IMR-90 (cell line): ENCODE measurements around the gene DNMT3A. TPM values are rescaled to one million over a fixed set of nuclear protein-coding genes. Genes with fewer than 3 reads are reported as not detected.

Experiments
- ATAC-seq: fragments of 200-7000 bp; cut with Tn5 transposase; 2 replicates; pipeline ENCODE4 v1.9.1; 2020; ENCODE audit warnings: low read depth, mild to moderate bottlenecking, moderate library complexity
- BruUV-seq: library from RNA; stranded (reverse); fragments of 400-500 nt; replicated peaks from 2 replicates; lab custom pipeline; 2021; lab: Mats Ljungman, UMichigan
- CTCF ChIA-PET: fragments of 300-600 bp; formaldehyde crosslinking; extraction: SDS; loops from one replicate; lab custom pipeline; 2021; ENCODE audit warnings: antibody characterized with exemption; lab: Yijun Ruan, JAX
- POLR2A ChIA-PET: fragments of 300-600 bp; sonication (Branson Sonifier 250); formaldehyde crosslinking; loops from one replicate; lab custom pipeline; 2022; ENCODE audit warnings: antibody characterized with exemption; ENCODE audit not compliant: unreplicated experiment; lab: Charles Lee
- DNase-seq: peaks from one replicate; pipeline ENCODE4 v3.0.0; 2013
- H2AFZ ChIP-seq: replicated peaks from 2 replicates; pipeline ENCODE3; 2013; ENCODE audit warnings: low read length, mild to moderate bottlenecking; ENCODE audit not compliant: poor library complexity
- H2AK5ac ChIP-seq: 2 replicates; pipeline ENCODE4 v1.6.1; 2013; ENCODE audit warnings: low read depth, low read length, inconsistent platforms
- H2AK9ac ChIP-seq: replicated peaks from 2 replicates; pipeline ENCODE3; 2013; ENCODE audit warnings: mild to moderate bottlenecking, low read depth, low read length, moderate library complexity; ENCODE audit not compliant: poor library complexity
- H2BK120ac ChIP-seq: 2 replicates; pipeline ENCODE4 v1.6.1; 2013; ENCODE audit warnings: low read depth, low read length, inconsistent platforms
- H2BK15ac ChIP-seq: 3 replicates; pipeline ENCODE4 v1.6.1; 2013; ENCODE audit warnings: low read depth, low read length, inconsistent platforms
- H2BK20ac ChIP-seq: 2 replicates; pipeline ENCODE4 v1.6.1; 2013; ENCODE audit warnings: low read depth, mild to moderate bottlenecking, inconsistent platforms, low read length, moderate library complexity
- H2BK5ac ChIP-seq: 2 replicates; pipeline ENCODE4 v1.6.1; 2013; ENCODE audit warnings: mild to moderate bottlenecking, low read depth, low read length, inconsistent platforms; ENCODE audit not compliant: poor library complexity, severe bottlenecking
- H3K14ac ChIP-seq: replicated peaks from 2 replicates; pipeline ENCODE4 v1.6.1; 2013; ENCODE audit warnings: low read depth, low read length, inconsistent platforms
- H3K18ac ChIP-seq: 2 replicates; pipeline ENCODE4 v1.6.1; 2013; ENCODE audit warnings: low read depth, low read length, control low read depth
- H3K23ac ChIP-seq: 2 replicates; pipeline ENCODE4 v1.6.1; 2013; ENCODE audit warnings: low read depth, low read length, inconsistent platforms
- H3K27ac ChIP-seq: 2 replicates; pipeline ENCODE4 v1.5.1; 2013; ENCODE audit warnings: mild to moderate bottlenecking, control low read depth, low read length; ENCODE audit not compliant: insufficient read depth
- H3K27me3 ChIP-seq: 2 replicates; pipeline ENCODE4 v1.6.1; 2013; ENCODE audit warnings: low read length; ENCODE audit not compliant: control insufficient read depth, insufficient read depth
- H3K36me3 ChIP-seq: 2 replicates; pipeline ENCODE4 v1.6.1; 2013; ENCODE audit warnings: low read length, mixed read lengths; ENCODE audit not compliant: control insufficient read depth, insufficient read depth
- H3K4ac ChIP-seq: 2 replicates; pipeline ENCODE4 v1.6.1; 2013; ENCODE audit warnings: low read depth, low read length, inconsistent platforms
- H3K4me1 ChIP-seq: 2 replicates; pipeline ENCODE4 v1.6.1; 2013; ENCODE audit warnings: low read length, mixed read lengths; ENCODE audit not compliant: control insufficient read depth, insufficient read depth
- H3K4me2 ChIP-seq: 2 replicates; pipeline ENCODE4 v1.6.1; 2013; ENCODE audit warnings: low read depth, mild to moderate bottlenecking, control low read depth, low read length, moderate library complexity
- H3K4me3 ChIP-seq: 2 replicates; pipeline ENCODE4 v1.5.1; 2013; ENCODE audit warnings: low read depth, mild to moderate bottlenecking, control low read depth, low read length, moderate library complexity; ENCODE audit not compliant: insufficient read depth
- H3K56ac ChIP-seq: 2 replicates; pipeline ENCODE4 v1.6.1; 2013; ENCODE audit warnings: low read length, inconsistent platforms; ENCODE audit not compliant: insufficient read depth; ENCODE audit errors: extremely low read depth
- H3K79me1 ChIP-seq, 2 experiments: 2 replicates each; pipeline ENCODE4 v1.6.1; 2013; ENCODE audit warnings: low read length in 2 of 2, inconsistent platforms in 1 of 2, low read depth in 1 of 2
- H3K9ac ChIP-seq: 2 replicates; pipeline ENCODE4 v1.6.1; 2013; ENCODE audit warnings: low read depth, low read length, control low read depth
- H3K9me1 ChIP-seq: 2 replicates; pipeline ENCODE4 v1.6.1; 2013; ENCODE audit warnings: low read length, inconsistent platforms; ENCODE audit not compliant: insufficient read depth
- H3K9me3 ChIP-seq: 2 replicates; pipeline ENCODE4 v1.6.1; 2013; ENCODE audit warnings: low read length; ENCODE audit not compliant: control insufficient read depth, insufficient read depth
- H4K20me1 ChIP-seq: 2 replicates; pipeline ENCODE4 v1.6.1; 2013; ENCODE audit warnings: low read length, inconsistent platforms; ENCODE audit not compliant: insufficient read depth
- H4K5ac ChIP-seq: 2 replicates; pipeline ENCODE4 v1.6.1; 2013; ENCODE audit warnings: mild to moderate bottlenecking, low read depth, low read length, control low read depth
- H4K8ac ChIP-seq, 2 experiments: 2 replicates each; pipeline ENCODE4 v1.6.1; 2013; ENCODE audit warnings: low read depth in 2 of 2, low read length in 2 of 2, control low read depth in 1 of 2, inconsistent platforms in 1 of 2
- H4K91ac ChIP-seq: 2 replicates; pipeline ENCODE4 v1.6.1; 2013; ENCODE audit warnings: low read depth, low read length, inconsistent platforms; ENCODE audit not compliant: insufficient read depth
- BHLHE40 ChIP-seq: fragments of 150-350 bp; IDR thresholded peaks from 2 replicates; pipeline ENCODE4 v1.6.1; 2016; ENCODE audit warnings: mild to moderate bottlenecking, low read depth, low read length
- CEBPB ChIP-seq: IDR thresholded peaks from 2 replicates; pipeline ENCODE4 v1.6.1; 2012; ENCODE audit warnings: low read depth, low read length, improper control_type of control experiment
- FOS ChIP-seq: fragments of 150-350 bp; IDR thresholded peaks from 2 replicates; pipeline ENCODE4 v1.6.1; 2016; ENCODE audit warnings: low read depth, low read length
- MAFK ChIP-seq: IDR thresholded peaks from 2 replicates; pipeline ENCODE4 v1.6.1; 2012; ENCODE audit warnings: low read depth, low read length, improper control_type of control experiment
- MXI1 ChIP-seq: IDR thresholded peaks from 2 replicates; pipeline ENCODE4 v1.6.1; 2012; ENCODE audit warnings: low read depth, mild to moderate bottlenecking, low read length, moderate library complexity, borderline replicate concordance
- NFE2L2 ChIP-seq: fragments of 150-350 bp; IDR thresholded peaks from 2 replicates; pipeline ENCODE4 v1.6.1; 2016; ENCODE audit warnings: low read depth, mild to moderate bottlenecking, low read length
- POLR2A ChIP-seq: IDR thresholded peaks from 2 replicates; pipeline ENCODE4 v1.6.1; 2012; ENCODE audit warnings: mild to moderate bottlenecking, low read depth, low read length
- RAD21 ChIP-seq: IDR thresholded peaks from 2 replicates; pipeline ENCODE4 v1.6.1; 2012; ENCODE audit warnings: low read length, improper control_type of control experiment
- RFX5 ChIP-seq: IDR thresholded peaks from 2 replicates; pipeline ENCODE4 v1.8.0; 2012; ENCODE audit warnings: low read depth, mild to moderate bottlenecking, low read length, moderate library complexity
- SMC3 ChIP-seq: fragments of 150-350 bp; IDR thresholded peaks from 2 replicates; pipeline ENCODE4 v1.6.1; 2016; ENCODE audit warnings: low read depth, mild to moderate bottlenecking, antibody characterized with exemption, low read length, moderate library complexity
- USF2 ChIP-seq: fragments of 150-350 bp; IDR thresholded peaks from 2 replicates; pipeline ENCODE4 v1.6.1; 2017; ENCODE audit warnings: mild to moderate bottlenecking, antibody characterized with exemption, low read length, low read depth
- WGBS, 2 experiments: methylation state at CpG; one replicate each; pipeline versions ENCODE4 v1.1.5 to v1.1.7; 2013; ENCODE audit warnings: missing lambda C conversion rate in 2 of 2; ENCODE audit not compliant: insufficient read length in 1 of 2; ENCODE audit errors: extremely low coverage in 2 of 2; 5-methylcytosine and 5-hydroxymethylcytosine counted together
- dilution Hi-C: fragments of 300-500 bp; cut with HindIII; formaldehyde crosslinking; loops from one replicate; pipeline ENCODE4 v1.14.3; 2018; ENCODE audit warnings: low sequenced_read_pairs; ENCODE audit not compliant: unreplicated experiment
- in situ Hi-C: fragments of 300-500 bp; cut with MboI; formaldehyde crosslinking; loops from 3 replicates; pipeline ENCODE4 v1.14.3; 2019; ENCODE audit warnings: low sequenced_read_pairs, inconsistent platforms, mixed read lengths
- intact Hi-C: fragments of 100-400 bp; cut with micrococcal nuclease; formaldehyde crosslinking; loops from 2 replicates; pipeline ENCODE4 v1.10.0; 2022
- polyA plus RNA-seq, 3 experiments: library from polyadenylated mRNA; depleted of rRNA; stranded (reverse); fragments of >200 nt; gene quantifications; 2 replicates each; pipeline ENCODE4 v1.2.3, GENCODE V29; 2012; ENCODE audit warnings: low replicate concordance in 1 of 3
- total RNA-seq: library from RNA; depleted of rRNA; stranded (reverse); fragments of >200 nt; gene quantifications from 2 replicates; pipeline ENCODE4 v1.2.3, GENCODE V29; 2012
- TF ChIP-seq, protein P1 (sequence below): fragments of 150-350 bp; IDR thresholded peaks from 2 replicates; pipeline ENCODE4 v1.6.1; 2016; ENCODE audit warnings: low read depth, mild to moderate bottlenecking, low read length, moderate library complexity, borderline replicate concordance
- TF ChIP-seq, protein P2 (sequence below): conservative IDR thresholded peaks from 2 replicates; pipeline ENCODE4 v1.5.1; 2012; ENCODE audit warnings: mild to moderate bottlenecking, low read depth, low read length, improper control_type of control experiment

The DNMT3A gene
- total and polyA plus RNA-seq, 2 of the 4 experiments (the other 2 are of a cell fraction): 4.4 to 9.7 TPM

- POLR2A ChIA-PET: no interaction called here
- H3K27ac ChIP-seq: no peak overlapping the region
- no peak for ATAC-seq
These were observed 7.2 kb downstream of the DNMT3A start for GRCh38 chr2:25334482-25334881.

More at GRCh38 chr2:25334482-25334881, 7.2 kb downstream of the DNMT3A start:
- dilution Hi-C loops (no loop called here), intact Hi-C loops (no loop called here), in situ Hi-C loops (no loop called here)
- H4K91ac ChIP-seq: no peak overlapping the region
- H3K4me2 ChIP-seq: no peak overlapping the region
- no peak overlapping the region for H2BK5ac ChIP-seq
- peaks cover 76% of the 10 kb centered on the region for H4K20me1 ChIP-seq
- CTCF ChIA-PET: no interaction called here
- no peak overlapping the region for H2BK15ac ChIP-seq
- H3K56ac ChIP-seq: no peak overlapping the region
- no TSS peak for BruUV-seq
- H2BK20ac ChIP-seq: no peak overlapping the region
- H4K8ac ChIP-seq: no peak overlapping the region
- no peak overlapping the region for H3K14ac ChIP-seq
- no peak overlapping the region for H2AFZ ChIP-seq
- H2BK120ac ChIP-seq: no peak overlapping the region
- no peak overlapping the region for H4K5ac ChIP-seq
- H3K9me1 ChIP-seq: peaks cover 1% of the 10 kb centered on the region; the same call in 1 of the 2 replicates
- no peaks in the 10 kb centered on the region for H3K9me3 ChIP-seq
- no peak for DNase-seq
- no peak for TF ChIP-seq RFX5
- TF ChIP-seq USF2: no peak
- TF ChIP-seq RAD21: no peak
- TF ChIP-seq, protein P1, sequence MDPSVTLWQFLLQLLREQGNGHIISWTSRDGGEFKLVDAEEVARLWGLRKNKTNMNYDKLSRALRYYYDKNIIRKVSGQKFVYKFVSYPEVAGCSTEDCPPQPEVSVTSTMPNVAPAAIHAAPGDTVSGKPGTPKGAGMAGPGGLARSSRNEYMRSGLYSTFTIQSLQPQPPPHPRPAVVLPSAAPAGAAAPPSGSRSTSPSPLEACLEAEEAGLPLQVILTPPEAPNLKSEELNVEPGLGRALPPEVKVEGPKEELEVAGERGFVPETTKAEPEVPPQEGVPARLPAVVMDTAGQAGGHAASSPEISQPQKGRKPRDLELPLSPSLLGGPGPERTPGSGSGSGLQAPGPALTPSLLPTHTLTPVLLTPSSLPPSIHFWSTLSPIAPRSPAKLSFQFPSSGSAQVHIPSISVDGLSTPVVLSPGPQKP: no peak
- TF ChIP-seq POLR2A: no peak
- TF ChIP-seq CEBPB: no peak
- no peak for TF ChIP-seq MXI1
- no peak for TF ChIP-seq SMC3
- TF ChIP-seq MAFK: no peak
- TF ChIP-seq, protein P2, sequence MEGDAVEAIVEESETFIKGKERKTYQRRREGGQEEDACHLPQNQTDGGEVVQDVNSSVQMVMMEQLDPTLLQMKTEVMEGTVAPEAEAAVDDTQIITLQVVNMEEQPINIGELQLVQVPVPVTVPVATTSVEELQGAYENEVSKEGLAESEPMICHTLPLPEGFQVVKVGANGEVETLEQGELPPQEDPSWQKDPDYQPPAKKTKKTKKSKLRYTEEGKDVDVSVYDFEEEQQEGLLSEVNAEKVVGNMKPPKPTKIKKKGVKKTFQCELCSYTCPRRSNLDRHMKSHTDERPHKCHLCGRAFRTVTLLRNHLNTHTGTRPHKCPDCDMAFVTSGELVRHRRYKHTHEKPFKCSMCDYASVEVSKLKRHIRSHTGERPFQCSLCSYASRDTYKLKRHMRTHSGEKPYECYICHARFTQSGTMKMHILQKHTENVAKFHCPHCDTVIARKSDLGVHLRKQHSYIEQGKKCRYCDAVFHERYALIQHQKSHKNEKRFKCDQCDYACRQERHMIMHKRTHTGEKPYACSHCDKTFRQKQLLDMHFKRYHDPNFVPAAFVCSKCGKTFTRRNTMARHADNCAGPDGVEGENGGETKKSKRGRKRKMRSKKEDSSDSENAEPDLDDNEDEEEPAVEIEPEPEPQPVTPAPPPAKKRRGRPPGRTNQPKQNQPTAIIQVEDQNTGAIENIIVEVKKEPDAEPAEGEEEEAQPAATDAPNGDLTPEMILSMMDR: no peak
- no peak for TF ChIP-seq BHLHE40
- no peak for TF ChIP-seq NFE2L2
- TF ChIP-seq FOS: no peak
- no peak overlapping the region for H3K18ac ChIP-seq
- H3K36me3 ChIP-seq: 0 out of 2 replicates have a peak, but pooled peaks cover 2% of the 10 kb centered on the region
- no peak overlapping the region for H3K23ac ChIP-seq
- no peak overlapping the region for H3K4ac ChIP-seq
- H3K4me3 ChIP-seq: no peak overlapping the region
- no peak overlapping the region for H2AK5ac ChIP-seq
- no peak overlapping the region for H3K9ac ChIP-seq
- no peak overlapping the region for H2AK9ac ChIP-seq
- H3K27me3 ChIP-seq: no peaks in the 10 kb centered on the region
- H3K4me1 ChIP-seq: peaks cover 2% of the 10 kb centered on the region; the same call in 1 of the 2 replicates
- H3K79me1 ChIP-seq: peaks cover 6 to 64% of the 10 kb centered on the region in 2 experiments
- 100% methylated on average over 4 of the region's 8 CpGs; no CpG with 5 or more reads in 1 of the 2 experiments for WGBS, 2 experiments
